ENCODE measurements around the gene ARRB1. TPM values are rescaled to one million over a fixed set of nuclear protein-coding genes. Genes with fewer than 3 reads are reported as not detected.

The ARRB1 gene
- total and polyA plus RNA-seq, 2 of the 13 experiments (the other 11 are each of a cell fraction or from before 2014, with no cell fraction given) = 22.5 to 35.7 TPM

DNA sequence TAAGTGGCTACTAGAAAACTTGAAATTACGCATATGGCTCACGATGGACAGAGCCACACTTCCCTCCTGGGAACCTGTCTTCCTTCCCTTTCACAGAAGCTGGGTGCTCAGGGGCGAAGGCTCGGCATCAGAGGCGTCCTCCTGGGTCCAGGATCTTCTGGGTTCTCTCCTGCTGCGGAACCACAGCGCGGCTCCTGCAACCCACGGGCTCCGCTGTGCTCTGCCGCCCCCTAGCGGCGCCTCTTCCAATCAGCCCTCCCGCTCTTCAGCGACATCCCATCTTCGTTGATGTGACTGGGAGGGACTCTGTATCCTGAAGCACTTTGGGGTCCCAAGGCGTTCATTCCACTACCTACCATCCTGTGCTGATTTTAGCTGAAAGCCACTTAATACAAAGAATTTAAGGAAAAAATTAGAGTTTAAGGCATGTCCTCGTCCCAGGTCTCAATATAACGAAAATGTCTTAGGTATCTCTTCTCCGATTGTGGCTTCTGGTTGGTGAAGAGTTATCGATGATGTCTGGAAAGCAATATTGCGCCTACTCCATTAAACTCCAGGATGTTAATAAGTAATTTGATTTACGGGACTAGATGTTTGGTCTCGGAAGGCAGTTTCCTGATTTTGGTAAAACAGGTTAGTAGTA is 33.1 kb upstream of the ARRB1 start (continued):
- TF ChIP-seq, protein P1, sequence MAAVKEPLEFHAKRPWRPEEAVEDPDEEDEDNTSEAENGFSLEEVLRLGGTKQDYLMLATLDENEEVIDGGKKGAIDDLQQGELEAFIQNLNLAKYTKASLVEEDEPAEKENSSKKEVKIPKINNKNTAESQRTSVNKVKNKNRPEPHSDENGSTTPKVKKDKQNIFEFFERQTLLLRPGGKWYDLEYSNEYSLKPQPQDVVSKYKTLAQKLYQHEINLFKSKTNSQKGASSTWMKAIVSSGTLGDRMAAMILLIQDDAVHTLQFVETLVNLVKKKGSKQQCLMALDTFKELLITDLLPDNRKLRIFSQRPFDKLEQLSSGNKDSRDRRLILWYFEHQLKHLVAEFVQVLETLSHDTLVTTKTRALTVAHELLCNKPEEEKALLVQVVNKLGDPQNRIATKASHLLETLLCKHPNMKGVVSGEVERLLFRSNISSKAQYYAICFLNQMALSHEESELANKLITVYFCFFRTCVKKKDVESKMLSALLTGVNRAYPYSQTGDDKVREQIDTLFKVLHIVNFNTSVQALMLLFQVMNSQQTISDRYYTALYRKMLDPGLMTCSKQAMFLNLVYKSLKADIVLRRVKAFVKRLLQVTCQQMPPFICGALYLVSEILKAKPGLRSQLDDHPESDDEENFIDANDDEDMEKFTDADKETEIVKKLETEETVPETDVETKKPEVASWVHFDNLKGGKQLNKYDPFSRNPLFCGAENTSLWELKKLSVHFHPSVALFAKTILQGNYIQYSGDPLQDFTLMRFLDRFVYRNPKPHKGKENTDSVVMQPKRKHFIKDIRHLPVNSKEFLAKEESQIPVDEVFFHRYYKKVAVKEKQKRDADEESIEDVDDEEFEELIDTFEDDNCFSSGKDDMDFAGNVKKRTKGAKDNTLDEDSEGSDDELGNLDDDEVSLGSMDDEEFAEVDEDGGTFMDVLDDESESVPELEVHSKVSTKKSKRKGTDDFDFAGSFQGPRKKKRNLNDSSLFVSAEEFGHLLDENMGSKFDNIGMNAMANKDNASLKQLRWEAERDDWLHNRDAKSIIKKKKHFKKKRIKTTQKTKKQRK (IDR thresholded peaks at IDR 0.05; ENCODE audit: low read length) = no peak
- TF ChIP-seq, protein P2, sequence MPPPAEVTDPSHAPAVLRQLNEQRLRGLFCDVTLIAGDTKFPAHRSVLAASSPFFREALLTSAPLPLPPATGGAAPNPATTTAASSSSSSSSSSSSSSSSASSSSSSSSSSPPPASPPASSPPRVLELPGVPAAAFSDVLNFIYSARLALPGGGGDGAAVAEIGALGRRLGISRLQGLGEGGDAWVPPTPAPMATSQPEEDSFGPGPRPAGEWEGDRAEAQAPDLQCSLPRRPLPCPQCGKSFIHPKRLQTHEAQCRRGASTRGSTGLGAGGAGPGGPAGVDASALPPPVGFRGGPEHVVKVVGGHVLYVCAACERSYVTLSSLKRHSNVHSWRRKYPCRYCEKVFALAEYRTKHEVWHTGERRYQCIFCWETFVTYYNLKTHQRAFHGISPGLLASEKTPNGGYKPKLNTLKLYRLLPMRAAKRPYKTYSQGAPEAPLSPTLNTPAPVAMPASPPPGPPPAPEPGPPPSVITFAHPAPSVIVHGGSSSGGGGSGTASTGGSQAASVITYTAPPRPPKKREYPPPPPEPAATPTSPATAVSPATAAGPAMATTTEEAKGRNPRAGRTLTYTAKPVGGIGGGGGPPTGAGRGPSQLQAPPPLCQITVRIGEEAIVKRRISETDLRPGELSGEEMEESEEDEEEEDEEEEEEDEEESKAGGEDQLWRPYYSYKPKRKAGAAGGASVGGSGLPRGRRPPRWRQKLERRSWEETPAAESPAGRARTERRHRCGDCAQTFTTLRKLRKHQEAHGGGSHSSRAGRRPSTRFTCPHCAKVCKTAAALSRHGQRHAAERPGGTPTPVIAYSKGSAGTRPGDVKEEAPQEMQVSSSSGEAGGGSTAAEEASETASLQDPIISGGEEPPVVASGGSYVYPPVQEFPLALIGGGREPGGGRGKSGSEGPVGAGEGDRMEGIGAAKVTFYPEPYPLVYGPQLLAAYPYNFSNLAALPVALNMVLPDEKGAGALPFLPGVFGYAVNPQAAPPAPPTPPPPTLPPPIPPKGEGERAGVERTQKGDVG (CRISPR knock-in tag; IDR thresholded peaks at IDR 0.05; ENCODE audit: borderline replicate concordance) = no peak
- TF ChIP-seq ZNF468 (CRISPR knock-in tag; IDR thresholded peaks at IDR 0.05) = no peak
- no peak for TF ChIP-seq ZBTB38 (CRISPR knock-in tag; IDR thresholded peaks at IDR 0.05)
- no peak for TF ChIP-seq ATF7 (IDR thresholded peaks at IDR 0.05)
- TF ChIP-seq ATF7 (CRISPR knock-in tag; IDR thresholded peaks at IDR 0.05) = no peak
- TF ChIP-seq ZNF33A (CRISPR knock-in tag; IDR thresholded peaks at IDR 0.05; ENCODE audit: borderline replicate concordance) = no peak
- no peak for TF ChIP-seq FOXJ3 (CRISPR knock-in tag; IDR thresholded peaks at IDR 0.05; ENCODE audit: borderline replicate concordance)
- TF ChIP-seq TP53 (CRISPR knock-in tag; conservative IDR thresholded peaks at IDR 0.05) = no peak
- no peak for TF ChIP-seq SATB2 (CRISPR knock-in tag; IDR thresholded peaks at IDR 0.05)
- no peak for TF ChIP-seq CHCHD3 (CRISPR knock-in tag; IDR thresholded peaks at IDR 0.05)
- TF ChIP-seq SRSF9 (IDR thresholded peaks at IDR 0.05; ENCODE audit: borderline replicate concordance, insufficient read depth, low read depth, low read length, poor library complexity, severe bottlenecking) = no peak
- no peak for TF ChIP-seq ZNF883 (CRISPR knock-in tag; IDR thresholded peaks at IDR 0.05; ENCODE audit: not compliant biosample characterization)
- TF ChIP-seq ZSCAN9 (CRISPR knock-in tag; IDR thresholded peaks at IDR 0.05; ENCODE audit: borderline replicate concordance) = peak; percentile 43; the same call in 1 of the 2 replicates
- peak; percentile 49; the same call in 1 of the 2 replicates for TF ChIP-seq ZNF614 (CRISPR knock-in tag; IDR thresholded peaks at IDR 0.05; ENCODE audit: borderline replicate concordance)
- TF ChIP-seq ZNF329 (CRISPR knock-in tag; IDR thresholded peaks at IDR 0.05; ENCODE audit: low read depth) = no peak
- no peak for TF ChIP-seq STAT5B (CRISPR knock-in tag; IDR thresholded peaks at IDR 0.05)
- no peak for TF ChIP-seq HHEX (CRISPR knock-in tag; IDR thresholded peaks at IDR 0.05)
- no peak for TF ChIP-seq MTF2 (CRISPR knock-in tag; IDR thresholded peaks at IDR 0.05; ENCODE audit: borderline replicate concordance)
- no peak; the same call in 1 of the 2 replicates for TF ChIP-seq KDM5B (CRISPR knock-in tag; IDR thresholded peaks at IDR 0.05; ENCODE audit: borderline replicate concordance)
- TF ChIP-seq CCDC6 (CRISPR knock-in tag; IDR thresholded peaks at IDR 0.05) = no peak
- TF ChIP-seq FOSL2 (CRISPR knock-in tag; IDR thresholded peaks at IDR 0.05) = peak; percentile 57
- no peak for TF ChIP-seq TEAD2 (CRISPR knock-in tag; IDR thresholded peaks at IDR 0.05)
- no peak for TF ChIP-seq MAFF (IDR thresholded peaks at IDR 0.05; ENCODE audit: low read depth, low read length)
- no peak for TF ChIP-seq NONO (IDR thresholded peaks at IDR 0.05)
- TF ChIP-seq NONO (CRISPR knock-in tag; conservative IDR thresholded peaks at IDR 0.05) = no peak
- TF ChIP-seq PLRG1 (conservative IDR thresholded peaks at IDR 0.05) = no peak
